Measurements from ENCODE around the gene RYR2. TPM values are rescaled to one million over a fixed set of nuclear protein-coding genes. Genes with fewer than 3 reads are reported as not detected.

RYR2 gene
- total and polyA plus RNA-seq, 2 experiments from 2014 or later, result not detected

DNA sequence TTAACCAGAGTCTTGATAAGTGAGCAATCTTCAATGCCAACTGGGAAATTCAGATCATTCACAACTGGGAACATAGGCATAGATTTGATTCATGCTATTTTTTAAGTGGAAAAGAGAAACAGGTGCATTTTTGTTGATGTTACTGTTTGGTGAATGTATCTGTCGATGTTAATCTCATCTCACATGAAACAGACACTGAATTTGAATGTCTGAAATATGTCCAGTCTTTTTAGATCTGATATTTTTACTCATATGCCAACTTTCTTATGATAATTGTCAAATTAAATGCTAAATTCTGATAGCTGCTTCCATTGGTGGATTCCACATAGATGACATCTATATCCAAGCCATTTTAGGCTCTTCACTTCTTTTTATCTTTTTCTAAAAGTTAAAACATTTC, 213.1 kb downstream of the RYR2 start:
- Histone ChIP-seq H3K4me1 (ENCODE audit: insufficient read depth) (no peaks in the 10 kb centered on the region), H3K36me3 (ENCODE audit: low read depth) (no peaks in the 10 kb centered on the region), H4K20me1 (ENCODE audit: insufficient read depth) (no peaks in the 10 kb centered on the region), H3K27me3 (replicated peaks; ENCODE audit: insufficient read depth) (no peaks in the 10 kb centered on the region), H2AFZ (no peak overlapping the region), H3K27ac (no peak overlapping the region), H3F3A (ENCODE audit: insufficient read depth) (no peaks in the 10 kb centered on the region), H3K9me2 (ENCODE audit: insufficient read depth) (no peaks in the 10 kb centered on the region), H3K4me2 (ENCODE audit: unreplicated experiment) (no peak overlapping the region), H3K9me3 (ENCODE audit: low read depth) (no peaks in the 10 kb centered on the region), H3K79me2 (ENCODE audit: insufficient read depth) (no peaks in the 10 kb centered on the region), H3K4me3 (no peak overlapping the region), H3K9ac (no peak overlapping the region)
- TF ChIP-seq EZH2phosphoT487 (IDR thresholded peaks at IDR 0.05; ENCODE audit: insufficient read depth, low read depth) (no peak), EZH2 (IDR thresholded peaks at IDR 0.05; ENCODE audit: insufficient read depth, poor library complexity, severe bottlenecking) (no peak)
- no peak for DNase-seq
- WGBS, 2 experiments (ENCODE audit: low coverage in 1 of 2, low lambda C conversion rate in 2 of 2, missing lambda C conversion rate in 2 of 2), result 0 to 7% methylated on average over 1 of the region's 1 CpG
- in situ Hi-C loops (cut with MboI), result no loop called here

DNA sequence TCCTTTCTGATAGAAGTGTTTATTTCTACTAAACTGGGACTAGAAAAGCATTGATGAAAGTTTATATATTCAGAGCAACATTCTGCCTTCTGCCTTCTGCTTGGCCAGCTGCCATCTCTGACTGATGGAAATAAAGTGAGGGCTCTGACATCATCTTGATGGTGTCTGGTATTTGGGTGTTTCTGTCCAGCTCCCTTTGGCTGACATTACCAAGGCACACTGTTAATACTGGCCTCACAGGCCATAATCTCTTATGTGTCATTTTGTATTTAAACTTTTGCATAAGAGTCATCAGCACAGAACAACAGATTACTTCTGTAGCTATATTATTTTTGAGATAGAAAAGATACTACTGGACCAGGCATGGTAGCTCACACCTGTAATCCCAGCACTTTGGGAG, 216.9 kb downstream of the RYR2 start:
- Histone ChIP-seq H3K9me2 (ENCODE audit: insufficient read depth) (no peaks in the 10 kb centered on the region), H4K20me1 (ENCODE audit: insufficient read depth) (no peaks in the 10 kb centered on the region), H2AFZ (no peak overlapping the region), H3K79me2 (ENCODE audit: insufficient read depth) (no peaks in the 10 kb centered on the region), H3K9me3 (ENCODE audit: low read depth) (no peaks in the 10 kb centered on the region), H3K27ac (no peak overlapping the region), H3K4me2 (ENCODE audit: unreplicated experiment) (no peak overlapping the region), H3K4me3 (no peak overlapping the region), H3K4me1 (ENCODE audit: insufficient read depth) (no peaks in the 10 kb centered on the region), H3K27me3 (replicated peaks; ENCODE audit: insufficient read depth) (no peaks in the 10 kb centered on the region), H3F3A (ENCODE audit: insufficient read depth) (no peaks in the 10 kb centered on the region), H3K9ac (no peak overlapping the region), H3K36me3 (ENCODE audit: low read depth) (no peaks in the 10 kb centered on the region)
- TF ChIP-seq EZH2phosphoT487 (IDR thresholded peaks at IDR 0.05; ENCODE audit: insufficient read depth, low read depth) (no peak), EZH2 (IDR thresholded peaks at IDR 0.05; ENCODE audit: insufficient read depth, poor library complexity, severe bottlenecking) (no peak)
- no peak for DNase-seq
- in situ Hi-C loops (cut with MboI), result no loop called here

DNA sequence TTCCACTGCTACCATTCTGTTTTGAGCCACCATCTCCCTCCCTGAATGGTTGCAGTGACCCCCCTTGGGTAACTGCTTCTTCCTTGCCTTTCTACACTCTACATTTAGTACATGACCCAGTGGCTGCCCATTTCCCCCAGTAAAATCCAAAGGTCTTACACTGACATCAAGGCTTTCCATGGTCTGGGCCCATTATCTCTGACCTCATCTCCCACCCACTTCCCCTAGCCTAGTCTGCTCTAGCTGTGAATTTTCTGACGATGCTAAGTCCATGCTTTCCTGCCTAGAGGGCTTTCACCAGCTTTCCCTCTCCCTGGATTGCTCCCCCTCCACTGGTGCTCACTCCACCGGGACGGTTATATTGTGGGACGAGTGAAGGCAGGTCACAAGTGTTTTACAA, 219.2 kb downstream of the RYR2 start:
- Histone ChIP-seq H3K27ac (no peak overlapping the region), H3K4me1 (ENCODE audit: insufficient read depth) (no peaks in the 10 kb centered on the region), H3K9me3 (ENCODE audit: low read depth) (no peaks in the 10 kb centered on the region), H3K79me2 (ENCODE audit: insufficient read depth) (no peaks in the 10 kb centered on the region), H3K9ac (no peak overlapping the region), H3K27me3 (replicated peaks; ENCODE audit: insufficient read depth) (no peaks in the 10 kb centered on the region), H3F3A (ENCODE audit: insufficient read depth) (no peaks in the 10 kb centered on the region), H2AFZ (no peak overlapping the region), H3K4me2 (ENCODE audit: unreplicated experiment) (no peak overlapping the region), H3K36me3 (ENCODE audit: low read depth) (no peaks in the 10 kb centered on the region), H3K4me3 (no peak overlapping the region), H3K9me2 (ENCODE audit: insufficient read depth) (no peaks in the 10 kb centered on the region), H4K20me1 (ENCODE audit: insufficient read depth) (no peaks in the 10 kb centered on the region)
- in situ Hi-C loops (cut with MboI), result no loop called here
- no peak for DNase-seq
- WGBS, 2 experiments (ENCODE audit: low coverage in 1 of 2, low lambda C conversion rate in 2 of 2, missing lambda C conversion rate in 2 of 2), result 38 to 51% methylated on average over 4 of the region's 4 CpGs
- no peak for TF ChIP-seq EZH2 (IDR thresholded peaks at IDR 0.05; ENCODE audit: insufficient read depth, poor library complexity, severe bottlenecking)

DNA sequence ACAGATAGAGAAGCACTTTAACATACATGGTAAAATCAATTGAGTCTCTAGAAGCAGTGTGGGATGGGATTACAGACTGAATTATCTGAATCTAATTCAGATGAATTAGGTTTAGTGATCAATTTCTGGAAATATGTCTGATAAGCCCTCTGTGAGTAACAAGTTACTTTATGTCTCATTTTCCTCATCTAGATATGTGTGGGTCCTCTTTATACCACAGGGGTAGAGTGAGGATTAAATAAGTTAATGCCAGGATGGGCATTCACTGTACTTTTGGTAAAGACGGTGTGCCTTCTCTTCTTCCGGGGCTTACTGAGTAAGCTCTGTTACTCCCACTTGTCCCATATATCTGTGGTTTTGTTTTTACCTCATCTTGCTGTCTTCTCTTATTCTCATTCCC, 225.8 kb downstream of the RYR2 start:
- TF ChIP-seq EZH2phosphoT487 (IDR thresholded peaks at IDR 0.05; ENCODE audit: insufficient read depth, low read depth), result no peak
- no peak for TF ChIP-seq EZH2 (IDR thresholded peaks at IDR 0.05; ENCODE audit: insufficient read depth, poor library complexity, severe bottlenecking)
- Histone ChIP-seq H3K36me3 (ENCODE audit: low read depth) (no peaks in the 10 kb centered on the region; the same call in 1 of the 2 replicates), H2AFZ (no peak overlapping the region), H3K9me3 (ENCODE audit: low read depth) (no peaks in the 10 kb centered on the region), H3F3A (ENCODE audit: insufficient read depth) (no peaks in the 10 kb centered on the region), H3K27ac (no peak overlapping the region), H3K9me2 (ENCODE audit: insufficient read depth) (no peaks in the 10 kb centered on the region), H4K20me1 (ENCODE audit: insufficient read depth) (no peaks in the 10 kb centered on the region), H3K4me1 (ENCODE audit: insufficient read depth) (no peaks in the 10 kb centered on the region), H3K79me2 (ENCODE audit: insufficient read depth) (no peaks in the 10 kb centered on the region), H3K4me2 (ENCODE audit: unreplicated experiment) (no peak overlapping the region), H3K27me3 (replicated peaks; ENCODE audit: insufficient read depth) (no peaks in the 10 kb centered on the region), H3K4me3 (no peak overlapping the region), H3K9ac (no peak overlapping the region)
- in situ Hi-C loops (cut with MboI), result no loop called here
- no peak for DNase-seq
- WGBS, 2 experiments (ENCODE audit: low coverage in 1 of 2, low lambda C conversion rate in 2 of 2, missing lambda C conversion rate in 2 of 2), result 40 to 45% methylated on average over 2 of the region's 2 CpGs

DNA sequence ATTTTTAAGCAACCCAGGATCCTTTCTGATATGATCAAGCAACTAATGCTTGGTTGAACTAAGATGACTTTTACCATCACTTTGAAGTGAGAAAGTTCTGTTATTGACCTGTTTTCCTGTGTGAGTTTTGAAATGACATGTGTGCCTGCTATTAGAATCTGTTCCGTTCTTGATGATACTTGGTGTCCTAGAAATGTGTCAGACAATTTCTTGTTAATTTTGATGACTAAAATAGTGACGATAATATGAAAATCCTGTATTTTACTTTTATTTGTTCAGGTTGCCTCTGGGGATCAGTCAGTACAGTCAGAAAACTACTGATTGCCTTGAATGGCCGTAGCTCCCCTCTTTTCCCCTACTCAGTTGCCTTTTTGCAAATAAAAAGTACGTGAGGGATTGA, 228.0 kb downstream of the RYR2 start:
- Histone ChIP-seq H3K27ac (no peak overlapping the region), H3K4me2 (ENCODE audit: unreplicated experiment) (no peak overlapping the region), H3K36me3 (ENCODE audit: low read depth) (no peaks in the 10 kb centered on the region; the same call in 1 of the 2 replicates), H3K9me3 (ENCODE audit: low read depth) (no peaks in the 10 kb centered on the region), H4K20me1 (ENCODE audit: insufficient read depth) (no peaks in the 10 kb centered on the region), H3K27me3 (replicated peaks; ENCODE audit: insufficient read depth) (no peaks in the 10 kb centered on the region), H2AFZ (no peak overlapping the region), H3F3A (ENCODE audit: insufficient read depth) (no peaks in the 10 kb centered on the region), H3K9me2 (ENCODE audit: insufficient read depth) (no peaks in the 10 kb centered on the region), H3K79me2 (ENCODE audit: insufficient read depth) (no peaks in the 10 kb centered on the region), H3K4me1 (ENCODE audit: insufficient read depth) (no peaks in the 10 kb centered on the region), H3K9ac (no peak overlapping the region), H3K4me3 (no peak overlapping the region)
- in situ Hi-C loops (cut with MboI), result no loop called here
- DNase-seq, result no peak
- no peak for TF ChIP-seq EZH2 (IDR thresholded peaks at IDR 0.05; ENCODE audit: insufficient read depth, poor library complexity, severe bottlenecking)
- TF ChIP-seq EZH2phosphoT487 (IDR thresholded peaks at IDR 0.05; ENCODE audit: insufficient read depth, low read depth), result no peak
- 20 to 30% methylated on average over 4 of the region's 4 CpGs for WGBS, 2 experiments (ENCODE audit: low coverage in 1 of 2, low lambda C conversion rate in 2 of 2, missing lambda C conversion rate in 2 of 2)
